Activated gamma-delta T cell treated with anti-CD3 and anti-CD28 coated beads, Interleukin-2, amount 50 U/mL, for 16 hours (primary cell): ENCODE measurements around the gene TAMALIN.

Source experiments
- DNase-seq: peaks from one replicate; pipeline ENCODE4 v3.0.0-alpha.2; 2020; ENCODE audit warnings: low read depth

TAMALIN gene

GRCh38 chr12:51984657-51985056 lies 22.1 kb upstream of the TAMALIN start:
- DNase-seq = no peak

DNA sequence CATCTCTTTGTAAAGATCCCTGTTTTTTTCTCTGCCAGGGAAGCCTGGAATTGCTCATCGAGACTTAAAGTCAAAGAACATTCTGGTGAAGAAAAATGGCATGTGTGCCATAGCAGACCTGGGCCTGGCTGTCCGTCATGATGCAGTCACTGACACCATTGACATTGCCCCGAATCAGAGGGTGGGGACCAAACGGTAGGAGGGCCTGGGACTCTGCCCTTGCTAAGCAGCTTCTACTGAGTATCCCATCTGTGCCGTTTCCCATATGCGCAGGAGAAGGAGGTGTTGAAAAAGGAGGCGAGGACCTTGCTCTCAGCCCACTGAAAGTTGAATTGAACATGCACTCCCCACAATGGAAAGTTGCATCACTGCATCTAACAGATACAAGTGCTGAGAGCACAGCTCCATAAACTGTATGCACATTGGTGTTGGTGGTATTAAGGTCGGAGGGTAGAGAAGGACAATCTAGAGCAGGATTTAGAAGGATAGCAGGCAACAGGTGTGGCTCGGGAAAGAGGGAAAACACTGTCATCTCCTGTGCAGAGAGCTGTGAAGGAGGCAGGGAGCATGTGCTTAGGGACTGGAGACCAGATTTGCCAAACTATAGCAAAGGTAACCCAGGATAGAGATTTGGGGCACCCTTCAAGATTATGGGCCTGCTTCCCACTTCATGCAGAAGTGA lies 21.5 kb upstream of the TAMALIN start:
- DNase-seq = no peak

DNA sequence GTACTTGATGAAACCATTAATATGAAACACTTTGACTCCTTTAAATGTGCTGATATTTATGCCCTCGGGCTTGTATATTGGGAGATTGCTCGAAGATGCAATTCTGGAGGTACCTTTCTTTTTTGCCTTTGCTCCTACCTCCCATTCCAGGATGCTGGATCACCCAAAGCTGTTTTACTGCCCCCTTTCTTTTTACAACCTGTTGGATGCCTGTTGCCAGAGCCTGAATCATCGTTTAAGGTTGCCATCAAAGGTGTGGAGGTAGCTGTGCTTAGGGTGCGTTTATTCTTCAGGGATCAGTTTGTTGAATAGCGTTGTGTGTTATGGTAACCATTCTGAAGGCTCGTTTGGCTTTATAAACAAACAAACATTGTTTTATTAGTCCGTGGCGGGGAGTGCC lies 19.9 kb upstream of the TAMALIN start:
- no peak for DNase-seq

DNA sequence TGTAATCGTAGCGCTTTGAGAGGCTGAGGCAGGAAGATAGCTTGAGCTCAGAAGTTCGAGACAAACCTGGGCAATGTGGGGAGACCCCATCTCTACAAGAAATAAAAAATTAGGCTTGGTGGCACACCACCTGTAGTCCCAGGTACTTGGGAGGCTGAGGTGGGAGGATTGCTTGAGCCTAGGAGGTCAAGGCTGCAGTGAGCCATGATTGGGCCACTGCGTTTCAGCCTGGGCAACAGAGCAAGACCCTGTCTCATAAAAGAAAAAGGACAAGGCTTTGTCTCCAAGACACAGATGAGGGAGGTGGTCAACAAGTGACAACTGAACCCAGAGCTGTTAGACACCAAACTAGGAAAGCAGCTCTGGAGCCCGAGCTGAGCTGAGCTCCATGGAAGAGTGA lies 14.5 kb upstream of the TAMALIN start:
- no peak for DNase-seq

- no peak for DNase-seq
Observed at GRCh38 chr12:51994539-51994820, 12.3 kb upstream of the TAMALIN start.

GRCh38 chr12:51994959-51995358 lies 11.8 kb upstream of the TAMALIN start:
- no peak for DNase-seq

- no peak for DNase-seq
Observed at GRCh38 chr12:51997136-51997535, 9.6 kb upstream of the TAMALIN start.

- no peak for DNase-seq
Observed at GRCh38 chr12:52003016-52003550, 3.7 kb upstream of the TAMALIN start.

GRCh38 chr12:52003591-52003990 lies 3.2 kb upstream of the TAMALIN start:
- DNase-seq = no peak

- no peak for DNase-seq
Observed at GRCh38 chr12:52004042-52004648, 2.6 kb upstream of the TAMALIN start.

GRCh38 chr12:52005218-52005902 lies 1.4 kb upstream of the TAMALIN start:
- DNase-seq = no peak

- DNase-seq = no peak
Observed at GRCh38 chr12:52005903-52006703, 643 bp upstream of the TAMALIN start.

GRCh38 chr12:52007158-52007921 lies 594 bp downstream of the TAMALIN start:
- peak; percentile 30 for DNase-seq

DNA sequence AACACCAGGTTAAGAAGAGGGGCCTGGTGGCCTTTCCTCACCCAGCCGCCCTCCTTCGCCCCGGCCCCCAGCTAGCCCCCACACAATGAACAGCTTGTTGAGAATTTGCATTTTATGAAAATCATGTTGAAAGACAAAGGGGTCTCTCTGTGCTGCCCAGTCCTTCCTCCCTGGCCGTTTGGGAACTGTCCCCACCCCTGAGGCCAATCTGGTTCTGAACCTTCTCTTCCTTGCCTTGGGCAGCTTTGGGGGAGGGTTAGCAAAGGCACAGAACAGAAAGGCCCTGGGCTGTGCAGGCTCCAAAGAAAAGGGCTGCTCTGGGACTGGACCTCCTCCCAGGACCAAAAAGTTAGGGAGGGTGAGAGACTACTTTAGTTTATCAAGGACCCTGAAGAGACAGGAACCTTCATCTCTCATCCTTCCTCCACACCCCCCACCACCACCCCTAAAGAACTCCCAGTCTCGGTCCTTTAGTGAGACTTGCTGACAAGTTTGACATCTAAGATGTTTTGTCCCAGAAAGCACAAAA lies 1.3 kb downstream of the TAMALIN start:
- DNase-seq = no peak

GRCh38 chr12:52009081-52009751 lies 2.5 kb downstream of the TAMALIN start:
- no peak for DNase-seq

DNA sequence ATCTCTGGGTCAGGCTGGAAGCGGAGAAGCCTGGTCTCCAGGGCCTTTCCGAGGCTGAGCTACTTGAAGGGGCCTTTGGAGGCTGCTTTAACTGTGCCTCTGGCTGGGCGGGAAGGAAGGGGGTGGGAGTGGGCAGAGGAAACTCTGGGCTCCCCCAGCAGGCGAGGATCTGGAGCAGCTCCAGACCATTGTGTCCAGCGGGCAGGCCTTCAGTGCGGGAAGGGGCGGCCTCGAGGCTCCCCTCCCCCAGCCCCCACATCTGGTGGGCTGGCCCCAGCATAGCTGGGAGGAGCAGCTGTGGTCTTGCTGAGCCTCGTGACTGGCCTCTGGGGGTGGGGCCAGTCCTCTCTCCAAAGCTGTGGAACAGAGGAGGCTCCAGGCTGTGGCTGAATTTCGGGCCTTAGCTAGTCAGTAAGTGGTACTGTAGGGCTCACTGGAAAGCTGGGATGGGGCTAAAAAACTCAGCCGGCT lies 3.4 kb downstream of the TAMALIN start:
- no peak for DNase-seq

DNA sequence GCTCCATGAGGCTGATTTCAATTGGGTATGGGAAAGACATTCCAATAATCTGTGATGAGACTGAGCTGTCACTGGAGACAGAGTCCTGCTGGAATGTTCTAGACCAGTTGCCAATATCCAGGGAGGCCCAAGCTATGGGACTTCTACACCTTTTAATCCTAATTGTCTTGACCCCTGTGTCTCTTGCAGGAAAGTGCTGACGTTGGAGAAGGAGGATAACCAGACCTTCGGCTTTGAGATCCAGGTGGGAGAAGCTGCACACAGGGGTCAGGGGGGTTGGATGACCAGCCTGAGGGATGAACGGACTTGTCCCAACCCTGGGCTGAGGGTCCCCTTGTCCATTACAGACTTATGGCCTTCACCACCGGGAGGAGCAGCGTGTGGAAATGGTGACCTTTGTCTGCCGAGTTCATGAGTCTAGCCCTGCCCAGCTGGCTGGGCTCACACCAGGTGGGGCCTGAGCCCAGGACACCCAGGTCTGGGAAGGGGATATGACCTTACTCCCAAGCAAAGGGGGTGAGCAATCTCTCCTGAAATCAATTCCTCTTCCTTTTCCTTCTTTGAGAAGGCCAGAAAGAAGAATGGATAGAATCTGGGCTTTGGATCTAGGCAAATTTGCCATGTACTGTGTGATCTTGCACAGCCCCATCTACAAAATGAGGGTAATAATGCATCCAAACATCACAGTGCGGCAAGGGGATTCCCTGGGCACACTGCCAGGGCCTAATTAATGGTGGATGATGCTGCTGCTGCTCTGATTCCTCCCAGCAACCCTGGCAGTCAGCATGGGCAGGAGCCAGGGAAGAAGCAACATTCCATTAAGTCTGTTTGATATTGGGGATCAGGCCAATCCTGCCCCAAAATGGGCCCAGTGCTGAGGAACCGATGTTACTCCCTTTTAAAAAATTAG lies 4.2 kb downstream of the TAMALIN start:
- DNase-seq = no peak

DNA sequence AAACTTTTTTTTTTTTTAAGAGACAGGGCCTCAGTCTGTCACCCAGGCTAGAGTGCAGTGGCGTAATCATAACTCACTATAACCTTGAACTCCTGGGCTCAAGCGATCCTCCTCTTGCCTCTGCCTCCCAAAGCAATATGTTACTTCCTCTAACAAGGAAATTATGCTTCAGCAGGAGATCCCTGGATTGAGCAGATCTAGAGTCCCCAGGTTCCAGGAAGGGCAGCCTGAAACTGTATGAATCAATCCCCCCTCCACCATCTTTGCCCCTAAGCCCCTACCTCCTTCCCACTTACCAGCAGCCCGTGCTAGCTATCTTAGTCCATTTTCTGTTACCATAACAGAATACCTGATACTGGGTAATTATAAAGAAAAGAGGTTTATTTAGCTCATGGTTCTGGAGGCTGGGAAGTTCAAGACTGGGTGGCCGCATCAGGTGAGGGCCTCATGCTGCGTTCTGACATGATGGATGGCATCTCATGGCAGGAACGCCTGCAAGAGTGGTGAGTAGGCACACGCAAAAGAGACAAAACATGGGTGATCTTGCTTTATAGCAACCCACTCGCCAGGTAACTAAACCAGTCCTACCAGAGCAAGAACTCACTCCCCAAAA lies 5.0 kb downstream of the TAMALIN start:
- DNase-seq = no peak

DNA sequence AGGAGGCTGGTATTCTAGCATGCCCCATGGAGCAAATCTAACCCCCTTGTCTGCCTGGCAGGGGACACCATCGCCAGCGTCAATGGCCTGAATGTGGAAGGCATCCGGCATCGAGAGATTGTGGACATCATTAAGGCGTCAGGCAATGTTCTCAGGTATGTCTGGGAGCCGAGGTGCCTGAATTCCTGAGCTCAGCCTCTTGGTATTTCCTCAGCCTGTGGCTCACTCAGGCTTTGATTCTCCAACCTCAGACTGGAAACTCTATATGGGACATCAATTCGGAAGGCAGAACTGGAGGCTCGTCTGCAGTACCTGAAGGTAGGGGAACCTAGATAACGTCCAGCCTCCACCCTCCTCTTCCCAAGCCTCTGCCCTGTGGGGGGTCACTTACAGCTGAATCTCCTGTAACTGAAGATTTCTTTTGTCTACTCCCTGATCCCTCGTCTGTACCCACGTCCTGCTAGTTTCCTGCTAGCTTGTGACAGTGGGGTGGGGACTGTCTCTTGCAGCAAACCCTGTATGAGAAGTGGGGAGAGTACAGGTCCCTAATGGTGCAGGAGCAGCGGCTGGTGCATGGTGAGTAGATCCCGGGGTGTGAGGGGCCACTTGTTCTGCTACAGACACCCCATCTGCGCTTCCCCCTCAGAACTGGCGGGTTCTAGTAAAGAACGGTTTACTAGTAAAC lies 7.0 kb downstream of the TAMALIN start:
- no peak for DNase-seq
